B cell (primary cell): ENCODE results near the gene LRRC74A. TPM values are rescaled to one million over a fixed set of nuclear protein-coding genes. Genes with fewer than 3 reads are reported as not detected.
A peak's percentile ranks its signal among the peaks of the same experiment; 100 is the strongest.

Source experiments
- ATAC-seq: fragments of 200-7000 bp; cut with Tn5 transposase; one replicate; pipeline ENCODE4 v1.10.0; 2021; ENCODE audit warnings: low read depth, mild to moderate bottlenecking, moderate number of reproducible peaks, moderate library complexity
- CTCF ChIA-PET: fragments of 350-600 bp; sonication (Branson Sonifier 250); formaldehyde crosslinking; loops from one replicate; lab custom pipeline; 2021; ENCODE audit warnings: antibody characterized with exemption, inconsistent platforms; lab: Charles Lee
- POLR2A ChIA-PET: fragments of 350-600 bp; sonication (Branson Sonifier 250); formaldehyde crosslinking; loops from one replicate; lab custom pipeline; 2021; ENCODE audit warnings: antibody characterized with exemption; lab: Charles Lee
- DNase-seq: peaks from one replicate; pipeline ENCODE4 v3.0.0; 2013
- H2AFZ ChIP-seq: 2 replicates; pipeline ENCODE4 v1.6.1; 2012; ENCODE audit warnings: mild to moderate bottlenecking, low read depth, low read length; ENCODE audit not compliant: insufficient read depth, poor library complexity, severe bottlenecking
- H3K27ac ChIP-seq, 2 donors: 1 replicate in 1 of 2; 2 replicates in 1 of 2; pipeline ENCODE4 v1.5.1; 2012 to 2013; ENCODE audit warnings: low read length in 2 of 2, mild to moderate bottlenecking in 2 of 2, moderate library complexity in 1 of 2
- H3K27me3 ChIP-seq, 4 experiments: fragments of 200-600 bp in 1 of 4; sonication (generic) in 1 of 4; replicated peaks in 1 of 4; 1 replicate in 2 of 4; 2 replicates in 2 of 4; pipeline versions ENCODE4 v1.6.1 to v1.7.0; 2013 to 2016; ENCODE audit warnings: low read length in 3 of 4, mild to moderate bottlenecking in 2 of 4, mixed read lengths in 1 of 4, moderate library complexity in 1 of 4; ENCODE audit not compliant: insufficient read depth in 4 of 4, control insufficient read depth in 3 of 4; ENCODE audit errors: control extremely low read depth in 1 of 4
- H3K36me3 ChIP-seq, 2 experiments: replicated peaks in 1 of 2; 1 replicate in 1 of 2; 2 replicates in 1 of 2; pipeline versions ENCODE4 v1.6.1 to v1.7.1; 2013; ENCODE audit warnings: low read length in 1 of 2; ENCODE audit not compliant: insufficient read depth in 2 of 2, control insufficient read depth in 1 of 2; ENCODE audit errors: control extremely low read depth in 1 of 2, extremely low read depth in 1 of 2
- H3K4me1 ChIP-seq, 2 donors: fragments of 200-600 bp in 1 of 2; sonication (generic) in 1 of 2; 1 replicate in 1 of 2; 2 replicates in 1 of 2; pipeline versions ENCODE4 v1.5.1 to v1.6.1; 2013 to 2017; ENCODE audit warnings: low read length in 2 of 2; ENCODE audit not compliant: control insufficient read depth in 2 of 2, insufficient read depth in 2 of 2
- H3K4me2 ChIP-seq: replicated peaks from 2 replicates; pipeline ENCODE3; 2012; ENCODE audit warnings: mild to moderate bottlenecking, low read depth, low read length; ENCODE audit not compliant: poor library complexity, severe bottlenecking
- H3K4me3 ChIP-seq, 5 experiments: fragments of 200-600 bp in 1 of 5; sonication (generic) in 1 of 5; 1 replicate in 3 of 5; 2 replicates in 2 of 5; pipeline versions ENCODE4 v1.5.1 to v1.7.0; 2011 to 2016; ENCODE audit warnings: low read length in 4 of 5, mild to moderate bottlenecking in 4 of 5, low read depth in 2 of 5, control low read depth in 1 of 5, moderate library complexity in 1 of 5; ENCODE audit not compliant: insufficient read depth in 1 of 5; ENCODE audit errors: control extremely low read depth in 1 of 5, extremely low read depth in 1 of 5
- H3K79me2 ChIP-seq: fragments of 200-600 bp; sonication (generic); one replicate; pipeline ENCODE4 v1.6.0; 2016; ENCODE audit warnings: low read length; ENCODE audit not compliant: control insufficient read depth, insufficient read depth
- H3K9ac ChIP-seq: fragments of 200-600 bp; sonication (generic); 2 replicates; pipeline ENCODE4 v1.6.1; 2017; ENCODE audit warnings: mild to moderate bottlenecking, low read length, moderate library complexity
- H3K9me3 ChIP-seq, 3 donors: one replicate each; pipeline versions ENCODE4 v1.6.1 to v1.7.1; 2013; ENCODE audit warnings: low read length in 2 of 3; ENCODE audit not compliant: control insufficient read depth in 2 of 3, insufficient read depth in 1 of 3; ENCODE audit errors: control extremely low read depth in 1 of 3
- H4K20me1 ChIP-seq: 2 replicates; pipeline ENCODE4 v1.6.0; 2012; ENCODE audit warnings: mild to moderate bottlenecking, low read length; ENCODE audit not compliant: insufficient read depth, control insufficient read depth, poor library complexity, severe bottlenecking
- H3K27ac Mint-ChIP-seq: one replicate; pipeline ENCODE4 v1.8.0; 2021; ENCODE audit warnings: mixed read lengths
- H3K27me3 Mint-ChIP-seq: one replicate; pipeline ENCODE4 v1.8.0; 2021; ENCODE audit warnings: mixed read lengths
- H3K4me1 Mint-ChIP-seq: one replicate; pipeline ENCODE4 v1.8.0; 2021; ENCODE audit warnings: mixed read lengths
- H3K4me3 Mint-ChIP-seq: one replicate; pipeline ENCODE4 v1.8.0; 2021; ENCODE audit warnings: mixed read lengths
- H3K9me3 Mint-ChIP-seq: one replicate; pipeline ENCODE4 v1.8.0; 2022; ENCODE audit warnings: mixed read lengths; ENCODE audit not compliant: insufficient read depth
- EZH2 ChIP-seq: IDR thresholded peaks from 2 replicates; pipeline ENCODE4 v1.6.1; 2012; ENCODE audit warnings: borderline replicate concordance, low read depth, mild to moderate bottlenecking, moderate library complexity, low read length; ENCODE audit not compliant: insufficient read depth, poor library complexity, severe bottlenecking
- WGBS: methylation state at CpG from one replicate; pipeline ENCODE4 v1.1.5; 2013; ENCODE audit warnings: missing lambda C conversion rate; ENCODE audit not compliant: insufficient coverage; 5-methylcytosine and 5-hydroxymethylcytosine counted together
- intact Hi-C: fragments of 100-400 bp; cut with micrococcal nuclease; formaldehyde crosslinking; loops from one replicate; pipeline ENCODE4 v1.10.0; 2022
- polyA plus RNA-seq: library from polyadenylated mRNA; depleted of rRNA; stranded (reverse); fragments of >200 nt; gene quantifications from 2 replicates; pipeline ENCODE4 v1.2.3, GENCODE V29; 2012
- total RNA-seq, 2 donors: library from RNA; stranded (reverse); fragments of 120-200 nt in 1 of 2; gene quantifications; 1 replicate in 1 of 2; 2 replicates in 1 of 2; pipeline versions ENCODE4 v1.2.3 to v1.2.4, GENCODE V29; 2013 to 2022
- TF ChIP-seq, protein P1 (sequence below): fragments of 200-600 bp; IDR thresholded peaks from one replicate; pipeline ENCODE4 v1.8.0; 2022; ENCODE audit warnings: antibody characterized with exemption, mild to moderate bottlenecking

LRRC74A gene
- total and polyA plus RNA-seq, 2 donors (not counting 1 experiment from before 2014, with no cell fraction given): not detected

DNA sequence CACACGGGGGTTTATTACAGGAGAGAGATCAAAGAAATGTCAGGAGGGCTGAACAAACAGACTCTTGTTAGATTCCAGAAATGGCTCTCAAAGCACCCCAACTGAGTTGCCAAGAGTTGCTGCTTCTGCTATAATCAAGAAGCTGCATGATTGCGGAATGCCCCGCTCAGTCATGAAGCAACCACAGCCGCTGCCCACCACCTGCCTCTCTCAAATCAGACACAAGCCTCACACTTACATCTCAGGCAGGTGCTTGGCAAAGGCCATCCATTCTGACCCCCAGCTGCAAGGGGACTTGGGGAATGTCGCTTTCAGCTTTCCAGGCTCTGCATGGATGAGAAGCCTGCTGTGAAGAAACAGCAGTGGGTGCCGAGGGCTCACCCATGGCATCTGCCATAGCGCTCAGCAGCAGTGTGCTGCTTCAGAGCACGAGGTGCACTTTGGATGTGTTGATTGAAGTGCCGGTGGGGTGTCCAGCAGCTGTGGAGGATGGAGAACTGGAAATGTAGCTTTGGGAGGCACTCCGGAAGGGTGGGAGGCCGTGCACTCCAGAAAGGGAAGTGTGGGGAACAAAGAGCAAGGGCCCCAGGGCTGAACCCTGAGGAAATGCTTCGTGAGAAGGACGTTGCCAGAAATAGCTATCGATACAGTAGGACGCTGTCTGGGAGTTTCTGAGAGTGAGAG lies 37.7 kb downstream of the LRRC74A start:
- Histone ChIP-seq H2AFZ (peak overlapping the region; percentile 51), H3K9ac (no peak overlapping the region), H3K4me3 (no peak overlapping the region), H3K79me2 (no peaks in the 10 kb centered on the region), H3K27me3 (peaks cover 0 to 19% (median 1%) of the 10 kb centered on the region in 4 experiments), H3K4me2 (peak overlapping the region; percentile 46), H3K4me1 (peaks cover 17 to 21% of the 10 kb centered on the region in 2 donors), H3K27ac (no peak overlapping the region), H3K36me3 (no peaks in the 10 kb centered on the region), H3K9me3 (peaks cover 0 to 5% (median 0%) of the 10 kb centered on the region in 3 donors), H4K20me1 (no peaks in the 10 kb centered on the region)
- DNase-seq (no peak), ATAC-seq (no peak)
- Mint-ChIP-seq H3K27ac (no peak overlapping the region), H3K4me1 (peaks cover 11% of the 10 kb centered on the region), H3K9me3 (no peaks in the 10 kb centered on the region), H3K4me3 (no peak overlapping the region), H3K27me3 (peaks cover 34% of the 10 kb centered on the region)
- 29% methylated on average over 11 of the region's 15 CpGs for WGBS
- TF ChIP-seq, protein P1, sequence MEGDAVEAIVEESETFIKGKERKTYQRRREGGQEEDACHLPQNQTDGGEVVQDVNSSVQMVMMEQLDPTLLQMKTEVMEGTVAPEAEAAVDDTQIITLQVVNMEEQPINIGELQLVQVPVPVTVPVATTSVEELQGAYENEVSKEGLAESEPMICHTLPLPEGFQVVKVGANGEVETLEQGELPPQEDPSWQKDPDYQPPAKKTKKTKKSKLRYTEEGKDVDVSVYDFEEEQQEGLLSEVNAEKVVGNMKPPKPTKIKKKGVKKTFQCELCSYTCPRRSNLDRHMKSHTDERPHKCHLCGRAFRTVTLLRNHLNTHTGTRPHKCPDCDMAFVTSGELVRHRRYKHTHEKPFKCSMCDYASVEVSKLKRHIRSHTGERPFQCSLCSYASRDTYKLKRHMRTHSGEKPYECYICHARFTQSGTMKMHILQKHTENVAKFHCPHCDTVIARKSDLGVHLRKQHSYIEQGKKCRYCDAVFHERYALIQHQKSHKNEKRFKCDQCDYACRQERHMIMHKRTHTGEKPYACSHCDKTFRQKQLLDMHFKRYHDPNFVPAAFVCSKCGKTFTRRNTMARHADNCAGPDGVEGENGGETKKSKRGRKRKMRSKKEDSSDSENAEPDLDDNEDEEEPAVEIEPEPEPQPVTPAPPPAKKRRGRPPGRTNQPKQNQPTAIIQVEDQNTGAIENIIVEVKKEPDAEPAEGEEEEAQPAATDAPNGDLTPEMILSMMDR: no peak
- no peak for TF ChIP-seq EZH2
- intact Hi-C loops: no loop called here
- ChIA-PET CTCF (interaction anchor here (0.6 to 1.2 kb wide), 3 partner anchors 10 to 176 kb away, joined by 3 to 5 read pairs (median 3); no protein-coding TSS in a partner anchor), POLR2A (no interaction called here)

DNA sequence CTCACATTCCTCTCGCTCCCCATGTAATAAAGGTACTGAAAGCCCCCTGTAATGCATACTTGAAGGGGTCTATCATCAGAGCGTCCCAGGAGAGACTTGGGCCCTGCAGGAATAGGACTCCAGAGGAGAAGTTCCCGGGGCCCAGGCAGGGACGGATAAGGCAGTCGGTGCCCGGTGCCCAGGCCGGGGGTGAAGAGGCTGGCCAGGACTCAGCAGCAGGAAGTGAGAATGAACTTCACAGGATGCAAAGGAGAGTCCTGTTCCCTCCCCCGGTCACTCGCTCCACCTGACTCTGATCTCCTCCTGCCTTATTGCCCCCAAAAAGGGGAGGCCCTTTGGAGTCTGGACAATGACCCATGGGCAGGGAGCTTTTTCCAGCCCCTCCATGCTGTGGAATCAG lies 40.2 kb downstream of the LRRC74A start:
- WGBS: 67% methylated on average over 8 of the region's 9 CpGs
- no peaks in the 10 kb centered on the region for H3K79me2 ChIP-seq
- ATAC-seq (no peak), DNase-seq (no peak)
- no peak for TF ChIP-seq EZH2
- TF ChIP-seq, protein P1: no peak
- Mint-ChIP-seq H3K27me3 (peaks cover 33% of the 10 kb centered on the region), H3K27ac (no peak overlapping the region), H3K9me3 (no peaks in the 10 kb centered on the region), H3K4me3 (no peak overlapping the region), H3K4me1 (peaks cover 11% of the 10 kb centered on the region)
- no peak overlapping the region for H3K4me2 ChIP-seq
- H3K4me3 ChIP-seq: no peak overlapping the region
- ChIA-PET POLR2A (no interaction called here), CTCF (interaction anchor here (1.2 to 15.8 kb wide), 2 partner anchors 202 to 230 kb away, joined by 4 to 489 read pairs; no protein-coding TSS in a partner anchor)
- peaks cover 17 to 21% of the 10 kb centered on the region in 2 donors for H3K4me1 ChIP-seq
- H2AFZ ChIP-seq: no peak overlapping the region
- H3K27ac ChIP-seq: no peak overlapping the region
- H3K9me3 ChIP-seq: peaks cover 0 to 5% (median 0%) of the 10 kb centered on the region in 3 donors
- no peaks in the 10 kb centered on the region for H4K20me1 ChIP-seq
- no peaks in the 10 kb centered on the region for H3K36me3 ChIP-seq
- no peak overlapping the region for H3K9ac ChIP-seq
- peaks cover 0 to 19% (median 3%) of the 10 kb centered on the region in 4 experiments for H3K27me3 ChIP-seq
- intact Hi-C loops: no loop called here
